Ascending aorta (tissue), 2 donors: ENCODE data around the gene FOXL2. TPM values are rescaled to one million over a fixed set of nuclear protein-coding genes. Genes with fewer than 3 reads are reported as not detected.

ENCODE experiments used
- DNase-seq, 2 donors: peaks; one replicate each; pipeline ENCODE4 v3.0.0-alpha.2; 2019; ENCODE audit warnings: low spot score in 2 of 2
- H3K27ac ChIP-seq, 2 donors: fragments of 200-600 bp; sonication (generic); one replicate each; pipeline ENCODE4 v1.5.1; 2016 to 2017; ENCODE audit warnings: mild to moderate bottlenecking in 1 of 2
- H3K27me3 ChIP-seq: fragments of 200-600 bp; sonication (generic); one replicate; pipeline ENCODE4 v1.5.1; 2017
- H3K36me3 ChIP-seq, 2 donors: fragments of 200-600 bp; sonication (generic); one replicate each; pipeline ENCODE4 v1.5.1; 2016
- H3K4me1 ChIP-seq, 2 donors: fragments of 200-600 bp; sonication (generic); one replicate each; pipeline ENCODE4 v1.5.1; 2016 to 2017; ENCODE audit warnings: mild to moderate bottlenecking in 1 of 2
- H3K4me3 ChIP-seq, 2 donors: fragments of 200-600 bp; sonication (generic); one replicate each; pipeline ENCODE4 v1.5.1; 2016 to 2017; ENCODE audit warnings: mild to moderate bottlenecking in 1 of 2
- H3K9me3 ChIP-seq, 2 donors: fragments of 200-600 bp; sonication (generic); one replicate each; pipeline ENCODE4 v1.5.1; 2016
- intact Hi-C: fragments of 100-400 bp; cut with DNase I; formaldehyde crosslinking; loops from one replicate; pipeline ENCODE4 v1.15.1; 2023
- total RNA-seq: library from RNA; depleted of rRNA; stranded (reverse); fragments of >200 nt; gene quantifications from one replicate; pipeline ENCODE4 v1.1.0, GENCODE V29; 2016
- TF ChIP-seq, protein P1 (sequence below), 3 experiments: fragments of 200-600 bp in 2 of 3; fragments of 450-650 bp in 1 of 3; sonication (generic) in 2 of 3; IDR thresholded peaks; one replicate each; pipeline ENCODE4 v1.5.1; 2016 to 2019; ENCODE audit warnings: antibody characterized with exemption in 3 of 3, mild to moderate bottlenecking in 1 of 3, moderate library complexity in 1 of 3

FOXL2 gene
- total RNA-seq, 1 donor from 2014 or later: not detected

DNA sequence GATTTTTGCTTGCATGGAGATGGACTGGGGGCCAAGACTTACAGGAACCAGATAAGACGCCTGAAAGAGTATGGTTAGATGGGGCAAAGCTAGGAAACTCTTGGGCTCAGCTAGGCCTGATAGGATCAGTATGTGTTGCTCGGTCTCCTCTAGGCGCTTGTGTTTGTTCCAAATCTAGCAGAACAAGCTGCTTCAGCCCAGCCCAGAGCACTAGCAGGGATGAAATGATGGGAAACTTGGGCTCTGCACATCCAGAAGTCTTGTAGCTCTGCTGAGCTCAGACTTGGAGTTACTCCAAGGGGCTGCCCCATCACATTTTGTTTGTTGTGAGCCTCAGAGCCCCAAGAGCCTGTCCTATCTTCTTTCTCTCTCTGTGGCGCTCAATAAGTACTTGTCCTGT is 34.7 kb downstream of the FOXL2 start:
- no peaks in the 10 kb centered on the region for H3K36me3 ChIP-seq
- DNase-seq: no peak
- TF ChIP-seq, protein P1, sequence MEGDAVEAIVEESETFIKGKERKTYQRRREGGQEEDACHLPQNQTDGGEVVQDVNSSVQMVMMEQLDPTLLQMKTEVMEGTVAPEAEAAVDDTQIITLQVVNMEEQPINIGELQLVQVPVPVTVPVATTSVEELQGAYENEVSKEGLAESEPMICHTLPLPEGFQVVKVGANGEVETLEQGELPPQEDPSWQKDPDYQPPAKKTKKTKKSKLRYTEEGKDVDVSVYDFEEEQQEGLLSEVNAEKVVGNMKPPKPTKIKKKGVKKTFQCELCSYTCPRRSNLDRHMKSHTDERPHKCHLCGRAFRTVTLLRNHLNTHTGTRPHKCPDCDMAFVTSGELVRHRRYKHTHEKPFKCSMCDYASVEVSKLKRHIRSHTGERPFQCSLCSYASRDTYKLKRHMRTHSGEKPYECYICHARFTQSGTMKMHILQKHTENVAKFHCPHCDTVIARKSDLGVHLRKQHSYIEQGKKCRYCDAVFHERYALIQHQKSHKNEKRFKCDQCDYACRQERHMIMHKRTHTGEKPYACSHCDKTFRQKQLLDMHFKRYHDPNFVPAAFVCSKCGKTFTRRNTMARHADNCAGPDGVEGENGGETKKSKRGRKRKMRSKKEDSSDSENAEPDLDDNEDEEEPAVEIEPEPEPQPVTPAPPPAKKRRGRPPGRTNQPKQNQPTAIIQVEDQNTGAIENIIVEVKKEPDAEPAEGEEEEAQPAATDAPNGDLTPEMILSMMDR (IDR thresholded peaks at IDR 0.05): no peak
- no peak overlapping the region for H3K4me3 ChIP-seq
- H3K27me3 ChIP-seq: no peaks in the 10 kb centered on the region
- H3K4me1 ChIP-seq: no peaks in the 10 kb centered on the region
- intact Hi-C loops: no loop called here
- H3K9me3 ChIP-seq: no peaks in the 10 kb centered on the region
- no peak overlapping the region for H3K27ac ChIP-seq

DNA sequence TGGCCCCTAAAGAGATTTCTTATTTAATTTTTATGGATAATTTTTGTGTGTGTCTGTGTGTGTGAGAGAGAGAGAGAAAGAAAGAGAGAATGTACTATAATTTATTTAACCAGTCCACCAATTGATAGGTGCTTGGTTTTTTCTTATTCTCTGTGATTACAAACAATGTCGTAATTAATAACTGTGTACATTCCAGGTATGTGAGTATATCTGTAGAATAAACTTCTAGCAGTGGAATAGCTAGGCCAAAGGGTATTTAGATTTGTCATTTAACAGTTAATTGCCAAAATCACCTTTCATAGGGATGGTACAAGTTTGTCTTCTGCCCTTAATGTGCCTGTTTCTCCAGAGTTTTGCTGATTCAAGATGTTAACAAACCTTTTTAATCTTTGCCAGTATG is 35.3 kb downstream of the FOXL2 start:
- Histone ChIP-seq H3K4me3 (no peak overlapping the region), H3K27ac (no peak overlapping the region), H3K36me3 (no peaks in the 10 kb centered on the region), H3K4me1 (no peaks in the 10 kb centered on the region), H3K27me3 (no peaks in the 10 kb centered on the region), H3K9me3 (no peaks in the 10 kb centered on the region)
- intact Hi-C loops: no loop called here
- DNase-seq: no peak
- TF ChIP-seq, protein P1 (IDR thresholded peaks at IDR 0.05): no peak

DNA sequence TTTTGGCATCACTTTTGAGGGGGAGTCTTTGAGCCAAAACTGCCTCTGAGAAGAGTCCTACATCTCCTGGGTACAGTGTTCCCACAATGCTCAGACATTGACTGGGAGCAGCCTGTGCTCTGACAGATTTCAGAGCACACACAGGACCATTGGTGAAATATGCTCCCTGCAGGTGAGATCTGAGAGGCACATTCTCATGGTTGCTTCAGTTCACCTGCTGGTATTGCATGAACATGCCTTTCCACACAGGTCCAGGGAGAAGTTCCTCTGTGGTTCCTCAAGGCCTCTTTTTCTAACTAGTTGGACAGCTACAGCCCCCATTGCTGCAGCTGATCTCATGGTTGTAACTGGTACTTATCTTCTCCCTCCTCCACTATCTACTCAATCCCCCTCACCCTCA is 37.0 kb downstream of the FOXL2 start:
- Histone ChIP-seq H3K9me3 (no peaks in the 10 kb centered on the region), H3K4me1 (no peaks in the 10 kb centered on the region), H3K27me3 (no peaks in the 10 kb centered on the region), H3K4me3 (no peak overlapping the region), H3K27ac (no peak overlapping the region), H3K36me3 (no peaks in the 10 kb centered on the region)
- DNase-seq: no peak
- TF ChIP-seq, protein P1 (IDR thresholded peaks at IDR 0.05): no peak
- intact Hi-C loops: no loop called here

DNA sequence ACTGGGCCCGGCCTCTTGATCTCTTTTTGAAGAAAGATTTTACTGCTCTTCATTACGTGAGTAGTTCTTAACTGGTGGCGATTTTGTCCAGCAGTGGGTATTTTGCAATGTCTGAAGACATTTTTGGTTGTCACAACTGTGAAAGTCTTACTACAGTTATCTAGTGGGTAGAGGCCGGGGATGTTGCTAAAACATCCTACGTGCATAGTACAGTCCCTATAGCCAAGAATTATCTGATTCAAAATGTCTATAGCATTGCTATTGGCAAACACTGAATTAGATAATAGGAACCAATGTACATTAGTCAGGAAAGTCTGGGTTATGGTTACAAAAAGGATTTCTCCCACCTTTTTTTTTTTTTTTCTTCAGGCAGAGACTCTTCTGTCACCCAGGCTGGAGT is 38.1 kb downstream of the FOXL2 start:
- TF ChIP-seq, protein P1 (IDR thresholded peaks at IDR 0.05): no peak
- no peaks in the 10 kb centered on the region for H3K36me3 ChIP-seq
- no peak for DNase-seq
- H3K9me3 ChIP-seq: no peaks in the 10 kb centered on the region
- H3K4me3 ChIP-seq: no peak overlapping the region
- no peaks in the 10 kb centered on the region for H3K27me3 ChIP-seq
- no peak overlapping the region for H3K27ac ChIP-seq
- H3K4me1 ChIP-seq: no peaks in the 10 kb centered on the region
- intact Hi-C loops: no loop called here

DNA sequence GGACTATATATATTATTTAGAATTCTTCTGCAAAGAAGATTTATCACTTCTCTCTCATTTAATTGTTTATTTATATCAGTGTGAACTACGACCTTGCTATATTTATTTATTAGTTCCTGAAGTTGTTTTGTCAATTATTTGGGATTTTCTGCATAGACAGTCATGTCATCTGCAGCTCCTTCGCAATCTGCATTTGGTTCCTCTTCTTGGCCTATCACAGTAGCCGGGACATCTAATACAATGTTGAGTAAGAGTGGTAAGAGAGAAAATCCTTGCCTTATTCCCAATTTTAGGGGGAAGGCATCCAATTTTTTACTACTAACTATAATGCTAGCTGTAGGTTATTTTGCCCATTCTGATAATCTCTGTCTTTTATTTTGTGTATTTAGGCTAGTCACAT is 39.4 kb downstream of the FOXL2 start:
- DNase-seq: no peak
- intact Hi-C loops: no loop called here
- TF ChIP-seq, protein P1 (IDR thresholded peaks at IDR 0.05): no peak

DNA sequence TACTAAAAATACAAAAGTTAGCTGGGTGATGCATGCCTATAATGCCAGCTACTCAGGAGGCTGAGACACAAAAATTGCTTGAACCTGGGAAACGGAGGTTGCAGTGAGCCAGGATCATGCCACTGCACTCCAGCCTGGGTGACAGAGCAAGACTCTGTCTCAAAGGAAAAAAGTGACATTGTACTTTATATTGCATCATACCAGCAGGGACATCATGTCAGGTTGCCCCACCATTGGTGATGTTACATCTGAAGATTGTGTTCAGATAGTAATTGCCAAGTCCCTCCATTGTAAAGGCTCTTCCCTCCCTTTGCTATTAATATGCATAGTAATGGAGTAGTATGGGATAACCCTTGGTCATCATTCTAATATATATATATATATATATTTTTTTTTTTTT is 44.8 kb downstream of the FOXL2 start:
- Histone ChIP-seq H3K36me3 (no peaks in the 10 kb centered on the region), H3K4me3 (no peak overlapping the region), H3K27ac (no peak overlapping the region), H3K9me3 (no peaks in the 10 kb centered on the region), H3K4me1 (no peaks in the 10 kb centered on the region), H3K27me3 (no peaks in the 10 kb centered on the region)
- TF ChIP-seq, protein P1 (IDR thresholded peaks at IDR 0.05): no peak
- intact Hi-C loops: no loop called here
- no peak for DNase-seq

More for the DNA sequence above, 39.4 kb downstream of the FOXL2 start:
- Histone ChIP-seq H3K27me3 (no peaks in the 10 kb centered on the region), H3K4me1 (no peaks in the 10 kb centered on the region), H3K36me3 (no peaks in the 10 kb centered on the region), H3K4me3 (no peak overlapping the region), H3K27ac (no peak overlapping the region), H3K9me3 (no peaks in the 10 kb centered on the region)
